ENCODE measurements around the gene BSCL2.

DNA sequence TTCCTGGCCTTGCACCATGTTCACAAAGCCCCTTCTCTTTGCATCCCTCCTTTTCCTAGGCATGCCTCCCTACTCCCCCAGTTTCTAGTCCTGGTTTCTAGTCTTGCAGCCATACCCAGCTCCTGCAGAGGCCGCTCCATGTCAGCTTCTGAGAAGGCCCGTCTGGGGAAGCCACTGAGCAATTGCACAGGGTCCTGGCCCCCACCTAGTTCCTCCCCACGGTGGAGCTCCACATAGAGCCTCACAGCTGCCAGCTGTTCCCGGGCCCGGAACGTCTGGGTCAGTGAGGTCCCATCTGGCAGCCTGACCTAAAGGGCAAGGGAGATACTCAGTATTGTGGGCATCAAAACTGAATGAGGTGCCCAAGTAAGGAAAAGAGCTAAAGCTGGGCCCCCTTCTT lies 30.5 kb downstream of the BSCL2 start:
- TF ChIP-seq, protein P1, sequence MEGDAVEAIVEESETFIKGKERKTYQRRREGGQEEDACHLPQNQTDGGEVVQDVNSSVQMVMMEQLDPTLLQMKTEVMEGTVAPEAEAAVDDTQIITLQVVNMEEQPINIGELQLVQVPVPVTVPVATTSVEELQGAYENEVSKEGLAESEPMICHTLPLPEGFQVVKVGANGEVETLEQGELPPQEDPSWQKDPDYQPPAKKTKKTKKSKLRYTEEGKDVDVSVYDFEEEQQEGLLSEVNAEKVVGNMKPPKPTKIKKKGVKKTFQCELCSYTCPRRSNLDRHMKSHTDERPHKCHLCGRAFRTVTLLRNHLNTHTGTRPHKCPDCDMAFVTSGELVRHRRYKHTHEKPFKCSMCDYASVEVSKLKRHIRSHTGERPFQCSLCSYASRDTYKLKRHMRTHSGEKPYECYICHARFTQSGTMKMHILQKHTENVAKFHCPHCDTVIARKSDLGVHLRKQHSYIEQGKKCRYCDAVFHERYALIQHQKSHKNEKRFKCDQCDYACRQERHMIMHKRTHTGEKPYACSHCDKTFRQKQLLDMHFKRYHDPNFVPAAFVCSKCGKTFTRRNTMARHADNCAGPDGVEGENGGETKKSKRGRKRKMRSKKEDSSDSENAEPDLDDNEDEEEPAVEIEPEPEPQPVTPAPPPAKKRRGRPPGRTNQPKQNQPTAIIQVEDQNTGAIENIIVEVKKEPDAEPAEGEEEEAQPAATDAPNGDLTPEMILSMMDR (IDR thresholded peaks at IDR 0.05) = no peak
- no peak for TF ChIP-seq EZH2 (IDR thresholded peaks at IDR 0.05; ENCODE audit: borderline replicate concordance, insufficient read depth, low read depth, low read length, poor library complexity, severe bottlenecking)
